HepG2 (cell line): ENCODE measurements around the gene TAS1R3. TPM values are rescaled to one million over a fixed set of nuclear protein-coding genes. Genes with fewer than 3 reads are reported as not detected.
A peak's percentile ranks its signal among the peaks of the same experiment; 100 is the strongest.

Experiments used
- ATF3 ChIP-seq: sonication (generic); formaldehyde crosslinking; IDR thresholded peaks from 2 replicates; pipeline ENCODE4 v1.4.0; 2020; ENCODE audit warnings: missing genetic modification reagents
- ATF7 ChIP-seq, 2 experiments: fragments of 450-650 bp in 1 of 2; sonication (generic) in 1 of 2; formaldehyde crosslinking in 1 of 2; IDR thresholded peaks; 2 replicates each; pipeline versions ENCODE4 v1.4.0 to v1.6.1; 2016 to 2020; ENCODE audit warnings: antibody characterized with exemption in 1 of 2, mild to moderate bottlenecking in 1 of 2, missing genetic modification reagents in 1 of 2
- CC2D1A ChIP-seq: sonication (generic); formaldehyde crosslinking; IDR thresholded peaks from 2 replicates; pipeline ENCODE4 v1.8.1; 2023; ENCODE audit warnings: mild to moderate bottlenecking, missing genetic modification reagents
- CSRNP2 ChIP-seq: sonication (generic); formaldehyde crosslinking; conservative IDR thresholded peaks from 2 replicates; pipeline ENCODE4 v1.8.0; 2022; ENCODE audit warnings: low read depth, missing genetic modification reagents
- FOSL2 ChIP-seq: sonication (generic); formaldehyde crosslinking; IDR thresholded peaks from 2 replicates; pipeline ENCODE4 v1.4.0; 2020; ENCODE audit warnings: missing genetic modification reagents
- HIVEP1 ChIP-seq: sonication (generic); formaldehyde crosslinking; IDR thresholded peaks from 2 replicates; pipeline ENCODE4 v1.4.0; 2020; ENCODE audit warnings: mild to moderate bottlenecking, missing genetic modification reagents
- KDM3A ChIP-seq: IDR thresholded peaks from 2 replicates; pipeline ENCODE4 v1.6.1; 2018; ENCODE audit warnings: low read depth, missing compliant biosample characterization
- KIAA2018 ChIP-seq: sonication (generic); formaldehyde crosslinking; IDR thresholded peaks from 2 replicates; pipeline ENCODE4 v1.5.0; 2020; ENCODE audit warnings: mild to moderate bottlenecking, missing genetic modification reagents, borderline replicate concordance
- MLLT10 ChIP-seq: sonication (generic); formaldehyde crosslinking; IDR thresholded peaks from 2 replicates; pipeline ENCODE4 v1.4.0; 2020; ENCODE audit warnings: missing genetic modification reagents
- NONO ChIP-seq, 2 experiments: fragments of 450-650 bp in 1 of 2; sonication (generic) in 1 of 2; formaldehyde crosslinking in 1 of 2; IDR thresholded peaks in 1 of 2; conservative IDR thresholded peaks in 1 of 2; 2 replicates each; pipeline versions ENCODE4 v1.6.1 to v1.8.0; 2017 to 2022; ENCODE audit warnings: mild to moderate bottlenecking in 1 of 2, missing genetic modification reagents in 1 of 2, moderate library complexity in 1 of 2
- PHF8 ChIP-seq: sonication (generic); formaldehyde crosslinking; IDR thresholded peaks from 2 replicates; pipeline ENCODE4 v1.5.0; 2020; ENCODE audit warnings: missing genetic modification reagents
- RELA ChIP-seq: sonication (generic); formaldehyde crosslinking; IDR thresholded peaks from 2 replicates; pipeline ENCODE4 v1.4.0; 2020; ENCODE audit warnings: missing genetic modification reagents
- SNRNP70 ChIP-seq: fragments of 200-400 bp; formaldehyde crosslinking; IDR thresholded peaks from 2 replicates; pipeline ENCODE4 v1.6.1; 2017; ENCODE audit warnings: mild to moderate bottlenecking, low read depth, low read length, moderate library complexity
- SOX5 ChIP-seq: IDR thresholded peaks from 2 replicates; pipeline ENCODE4 v1.6.1; 2016; ENCODE audit warnings: borderline replicate concordance
- SP4 ChIP-seq: sonication (generic); formaldehyde crosslinking; IDR thresholded peaks from 2 replicates; pipeline ENCODE4 v1.8.1; 2023; ENCODE audit warnings: mild to moderate bottlenecking, missing genetic modification reagents
- ZFP37 ChIP-seq: sonication (generic); formaldehyde crosslinking; IDR thresholded peaks from 2 replicates; pipeline ENCODE4 v1.4.0; 2020; ENCODE audit warnings: missing genetic modification reagents, borderline replicate concordance
- ZNF160 ChIP-seq: sonication (generic); formaldehyde crosslinking; IDR thresholded peaks from 2 replicates; pipeline ENCODE4 v1.8.0; 2022; ENCODE audit warnings: mild to moderate bottlenecking, inconsistent platforms, missing genetic modification reagents
- ZNF550 ChIP-seq: sonication (generic); formaldehyde crosslinking; IDR thresholded peaks from 2 replicates; pipeline ENCODE4 v1.4.0; 2020; ENCODE audit warnings: mild to moderate bottlenecking, missing genetic modification reagents, borderline replicate concordance
- ZNF777 ChIP-seq: sonication (generic); formaldehyde crosslinking; IDR thresholded peaks from 2 replicates; pipeline ENCODE4 v1.4.0; 2020; ENCODE audit warnings: missing genetic modification reagents
- ZNF792 ChIP-seq: IDR thresholded peaks from 2 replicates; pipeline ENCODE4 v1.6.1; 2016
- polyA plus RNA-seq, 8 experiments: library from polyadenylated mRNA; depleted of rRNA in 3 of 8; stranded (reverse) in 7 of 8; unstranded in 1 of 8; fragments of >200 nt; fragmentation: Illumina TruSeq in 4 of 8; extraction: Trizol in 4 of 8; gene quantifications; 2 replicates each; pipeline versions ENCODE4 v1.2.1 to v1.2.3, GENCODE V29; 2011 to 2016; ENCODE audit warnings: low read depth in 4 of 8, missing spikeins in 1 of 8, mixed read lengths in 1 of 8; ENCODE audit not compliant: insufficient read depth in 1 of 8
- total RNA-seq, 5 experiments: library from RNA; depleted of rRNA; stranded (reverse); fragments of >200 nt; fragmentation: Illumina TruSeq; extraction: Trizol; gene quantifications; 2 replicates each; pipeline ENCODE4 v1.2.3, GENCODE V29; 2016; ENCODE audit warnings: low read depth in 1 of 5

Gene TAS1R3
- total and polyA plus RNA-seq, 2 of the 13 experiments (the other 11 are each of a cell fraction or from before 2014, with no cell fraction given): 0.13 to 0.15 TPM

- TF ChIP-seq SNRNP70 (no peak), RELA (CRISPR knock-in tag) (no peak), ATF3 (CRISPR knock-in tag) (peak; percentile 41; the same call in 1 of the 2 replicates), CSRNP2 (CRISPR knock-in tag) (no peak), HIVEP1 (CRISPR knock-in tag) (no peak; the same call in 1 of the 2 replicates), KDM3A (0 out of 2 replicates have a peak, but pooled peaks have one; percentile 35), ZNF777 (no peak), ZNF550 (CRISPR knock-in tag) (no peak), PHF8 (CRISPR knock-in tag) (0 out of 2 replicates have a peak, but pooled peaks have one; percentile 24), SOX5 (CRISPR knock-in tag) (no peak), ZNF792 (CRISPR knock-in tag) (no peak), MLLT10 (CRISPR knock-in tag) (no peak), NONO (IDR thresholded peaks at IDR 0.05) (no peak), NONO (CRISPR knock-in tag; conservative IDR thresholded peaks at IDR 0.05) (peak; percentile 10; the same call in 1 of the 2 replicates), ZFP37 (CRISPR knock-in tag) (no peak), FOSL2 (CRISPR knock-in tag) (peak; percentile 82), KIAA2018 (CRISPR knock-in tag) (no peak), ATF7 (IDR thresholded peaks at IDR 0.05) (no peak), ATF7 (CRISPR knock-in tag; IDR thresholded peaks at IDR 0.05) (no peak), ZNF160 (CRISPR knock-in tag) (no peak), SP4 (CRISPR knock-in tag) (peak; percentile 23; the same call in 1 of the 2 replicates), CC2D1A (CRISPR knock-in tag) (no peak)
Observed at GRCh38 chr1:1344655-1345361, 13.7 kb downstream of the TAS1R3 start (continued).
